Neural cell (in vitro differentiated cells): ENCODE data around the gene SCGN. TPM values are rescaled to one million over a fixed set of nuclear protein-coding genes. Genes with fewer than 3 reads are reported as not detected.
"Not testable (repeated sequence)": the region's sequence is repeated elsewhere in the genome, so short reads cannot be mapped to it uniquely, and the experiment has no call there.

Source experiments
- H2AFZ ChIP-seq: fragments of 200-600, 300-800 bp; sonication (generic), shearing (Covaris generic); 2 replicates; pipeline ENCODE4 v1.6.0; 2014; ENCODE audit warnings: low read depth, mild to moderate bottlenecking, antibody characterized with exemption, low read length, moderate library complexity
- H3F3A ChIP-seq: fragments of 200-600 bp; shearing (Covaris generic); 2 replicates; pipeline ENCODE4 v1.6.1; 2016; ENCODE audit warnings: mild to moderate bottlenecking, moderate library complexity, mixed read lengths, antibody characterized with exemption, low read length; ENCODE audit not compliant: insufficient read depth, poor library complexity, severe bottlenecking
- H3K27ac ChIP-seq: fragments of 200-600, 300-800 bp; sonication (generic), shearing (Covaris generic); 2 replicates; pipeline ENCODE4 v1.5.1; 2014; ENCODE audit warnings: mild to moderate bottlenecking, low read length, moderate library complexity
- H3K27me3 ChIP-seq: fragments of 300-800, 200-600 bp; sonication (generic), shearing (Covaris generic); 2 replicates; pipeline ENCODE4 v1.6.0; 2014; ENCODE audit warnings: mild to moderate bottlenecking, low read depth, low read length, moderate library complexity; ENCODE audit not compliant: insufficient read depth
- H3K36me3 ChIP-seq: fragments of 300-800, 200-600 bp; sonication (generic), shearing (Covaris generic); 2 replicates; pipeline ENCODE4 v1.5.1; 2014; ENCODE audit warnings: mild to moderate bottlenecking, antibody characterized with exemption, low read length, moderate library complexity; ENCODE audit not compliant: insufficient read depth
- H3K4me2 ChIP-seq: fragments of 300-800, 200-600 bp; sonication (generic), shearing (Covaris generic); 2 replicates; pipeline ENCODE4 v1.6.0; 2014; ENCODE audit warnings: mild to moderate bottlenecking, low read length
- H3K4me3 ChIP-seq: fragments of 300-800, 200-600 bp; sonication (generic), shearing (Covaris generic); 2 replicates; pipeline ENCODE4 v1.5.1; 2014; ENCODE audit warnings: mild to moderate bottlenecking, low read length, moderate library complexity
- H3K79me2 ChIP-seq: fragments of 200-600 bp; shearing (Covaris generic); replicated peaks from 2 replicates; pipeline ENCODE4 v1.6.0; 2014; ENCODE audit warnings: mild to moderate bottlenecking, low read length, moderate library complexity; ENCODE audit not compliant: insufficient read depth
- H3K9ac ChIP-seq: fragments of 300-800, 200-600 bp; sonication (generic), shearing (Covaris generic); 2 replicates; pipeline ENCODE4 v1.6.1; 2016; ENCODE audit warnings: mild to moderate bottlenecking, low read length, mixed read lengths
- H3K9me2 ChIP-seq: fragments of 200-600 bp; shearing (Covaris generic); 2 replicates; pipeline ENCODE4 v1.6.1; 2016; ENCODE audit warnings: mild to moderate bottlenecking, low read length, mixed read lengths; ENCODE audit not compliant: insufficient read depth
- H3K9me3 ChIP-seq: fragments of 200-600, 300-800 bp; sonication (generic), shearing (Covaris generic); 2 replicates; pipeline ENCODE4 v1.6.1; 2016; ENCODE audit warnings: mild to moderate bottlenecking, mixed run types, low read length, moderate library complexity, mixed read lengths
- H4K20me1 ChIP-seq: fragments of 200-600 bp; shearing (Covaris generic); 2 replicates; pipeline ENCODE4 v1.6.1; 2016; ENCODE audit warnings: mild to moderate bottlenecking, mixed run types; ENCODE audit not compliant: insufficient read depth
- CTCF ChIP-seq: fragments of 450-650 bp; IDR thresholded peaks from 2 replicates; pipeline ENCODE4 v1.5.1; 2014; ENCODE audit warnings: antibody characterized with exemption, mild to moderate bottlenecking, moderate library complexity; ENCODE audit not compliant: poor library complexity, severe bottlenecking
- EP300 ChIP-seq: fragments of 450-650 bp; conservative IDR thresholded peaks from 2 replicates; pipeline ENCODE4 v1.6.1; 2014; ENCODE audit warnings: antibody characterized with exemption, mild to moderate bottlenecking, moderate library complexity; ENCODE audit not compliant: poor library complexity, severe bottlenecking
- EZH2 ChIP-seq: fragments of 200-600, 300-800 bp; shearing (Covaris generic), sonication (generic); IDR thresholded peaks from 2 replicates; pipeline ENCODE4 v1.6.1; 2014; ENCODE audit warnings: antibody characterized with exemption, low read length, borderline replicate concordance, mild to moderate bottlenecking; ENCODE audit not compliant: insufficient read depth, poor library complexity, severe bottlenecking
- MXI1 ChIP-seq: fragments of 450-650 bp; conservative IDR thresholded peaks from 2 replicates; pipeline ENCODE4 v1.6.1; 2014; ENCODE audit warnings: antibody characterized with exemption, mild to moderate bottlenecking; ENCODE audit not compliant: poor library complexity, severe bottlenecking
- POLR2AphosphoS5 ChIP-seq: IDR thresholded peaks from 2 replicates; pipeline ENCODE4 v1.6.1; 2012
- RAD21 ChIP-seq: fragments of 450-650 bp; conservative IDR thresholded peaks from 2 replicates; pipeline ENCODE4 v1.6.1; 2014; ENCODE audit warnings: antibody characterized with exemption, mild to moderate bottlenecking, moderate library complexity
- REST ChIP-seq: IDR thresholded peaks from 2 replicates; pipeline ENCODE4 v1.6.1; 2012; ENCODE audit warnings: borderline replicate concordance
- SMC3 ChIP-seq: fragments of 450-650 bp; conservative IDR thresholded peaks from 2 replicates; pipeline ENCODE4 v1.6.1; 2014; ENCODE audit warnings: antibody characterized with exemption, mild to moderate bottlenecking, moderate library complexity; ENCODE audit not compliant: poor library complexity
- TAF1 ChIP-seq: IDR thresholded peaks from 2 replicates; pipeline ENCODE4 v1.6.1; 2012; ENCODE audit warnings: low read depth
- polyA plus RNA-seq: library from polyadenylated mRNA; depleted of rRNA; stranded (reverse); fragments of >200 nt; gene quantifications from 2 replicates; pipeline ENCODE4 v1.2.3, GENCODE V29; 2014

Gene SCGN
- polyA plus RNA-seq, 1 donor from 2014 or later = 254 TPM

GRCh38 chr6:25748049-25748448 is 96.0 kb downstream of the SCGN start:
- no peak overlapping the region for H3K9ac ChIP-seq
- TF ChIP-seq TAF1 (no peak), MXI1 (no peak), POLR2AphosphoS5 (no peak), REST (no peak), SMC3 (no peak), RAD21 (no peak), EP300 (no peak), EZH2 (no peak), CTCF (no peak)
- no peak overlapping the region for H2AFZ ChIP-seq
- no peaks in the 10 kb centered on the region for H3K9me2 ChIP-seq
- no peak overlapping the region for H3K4me2 ChIP-seq
- no peaks in the 10 kb centered on the region for H4K20me1 ChIP-seq
- H3K36me3 ChIP-seq = no peaks in the 10 kb centered on the region
- H3K27ac ChIP-seq = no peak overlapping the region
- no peaks in the 10 kb centered on the region for H3K27me3 ChIP-seq
- H3F3A ChIP-seq = no peaks in the 10 kb centered on the region
- H3K4me3 ChIP-seq = no peak overlapping the region
- no peaks in the 10 kb centered on the region for H3K9me3 ChIP-seq
- no peaks in the 10 kb centered on the region for H3K79me2 ChIP-seq

- not testable (repeated sequence) for H3K4me2 ChIP-seq, H3K9me3 ChIP-seq, H3K36me3 ChIP-seq, H3F3A ChIP-seq, H3K4me3 ChIP-seq, H3K9ac ChIP-seq, H3K27ac ChIP-seq, H3K79me2 ChIP-seq, H4K20me1 ChIP-seq, H2AFZ ChIP-seq, H3K9me2 ChIP-seq, H3K27me3 ChIP-seq
These were observed 96.8 kb downstream of the SCGN start for GRCh38 chr6:25748601-25749517.
